ENCODE results near the gene CNGA2. TPM values are rescaled to one million over a fixed set of nuclear protein-coding genes. Genes with fewer than 3 reads are reported as not detected.

Gene CNGA2
- total and polyA plus RNA-seq, 2 of the 4 experiments (the other 2 are of a cell fraction), result not detected

GRCh38 chrX:151715752-151716151 lies 18.8 kb upstream of the CNGA2 start, which contains the start of gene FATE1:
Gene FATE1 (plus strand): TSS chrX:151716035. CDS start chrX:151716120, 85 bp downstream.
- H3K27ac ChIP-seq (ENCODE audit: insufficient read depth, low read length), result no peak within 1 kb of the TSS
- ChIA-PET CTCF (no interaction called here), POLR2A (ENCODE audit: unreplicated experiment) (no interaction called here)
- H4K91ac ChIP-seq (ENCODE audit: insufficient read depth, low read depth, low read length), result no peak within 1 kb of the TSS
- no peaks in the 10 kb centered on the region for H3K79me1 ChIP-seq (ENCODE audit: low read depth in 1 of 2, low read length in 2 of 2)
- H3K14ac ChIP-seq (replicated peaks; ENCODE audit: low read depth, low read length), result no peak within 1 kb of the TSS
- no peak within 1 kb of the TSS for H4K5ac ChIP-seq (ENCODE audit: low read depth, low read length)
- H2BK120ac ChIP-seq (ENCODE audit: low read depth, low read length), result no peak within 1 kb of the TSS
- H3K4me2 ChIP-seq (ENCODE audit: low read depth, low read length), result no peak within 1 kb of the TSS
- no peak within 1 kb of the TSS for H2AK5ac ChIP-seq (ENCODE audit: low read depth, low read length)
- DNase-seq (no peak), ATAC-seq (ENCODE audit: low read depth) (no peak)
- BruUV-seq (replicated peaks), result no TSS peak
- H3K27me3 ChIP-seq (ENCODE audit: control insufficient read depth, insufficient read depth, low read length), result no peaks in the 10 kb centered on the region; the same call in 1 of the 2 replicates
- H3K4ac ChIP-seq (ENCODE audit: low read depth, low read length), result no peak within 1 kb of the TSS
- H3K23ac ChIP-seq (ENCODE audit: low read depth, low read length), result no peak within 1 kb of the TSS
- H3K9me3 ChIP-seq (ENCODE audit: control insufficient read depth, insufficient read depth, low read length), result no peaks in the 10 kb centered on the region; the same call in 1 of the 2 replicates
- H2BK20ac ChIP-seq (ENCODE audit: low read depth, low read length), result no peak within 1 kb of the TSS
- dilution Hi-C loops (cut with HindIII; ENCODE audit: low sequenced_read_pairs, unreplicated experiment), result no loop called here
- 40% methylated on average over 1 of the region's 3 CpGs; no CpG with 5 or more reads in 1 of the 2 experiments for WGBS, 2 experiments (ENCODE audit: extremely low coverage in 2 of 2, insufficient read length in 1 of 2)
- no peaks in the 10 kb centered on the region for H3K4me1 ChIP-seq (ENCODE audit: control insufficient read depth, insufficient read depth, low read length)
- intact Hi-C loops (cut with micrococcal nuclease), result no loop called here
- in situ Hi-C loops (cut with MboI; ENCODE audit: low sequenced_read_pairs), result no loop called here
- H3K9ac ChIP-seq (ENCODE audit: low read depth, low read length), result no peak within 1 kb of the TSS
- H4K8ac ChIP-seq (ENCODE audit: low read depth in 2 of 2, low read length in 2 of 2), result no peak within 1 kb of the TSS
- TF ChIP-seq BHLHE40 (IDR thresholded peaks at IDR 0.05; ENCODE audit: low read depth, low read length) (no peak), POLR2A (IDR thresholded peaks at IDR 0.05; ENCODE audit: low read depth, low read length) (no peak), FOS (IDR thresholded peaks at IDR 0.05; ENCODE audit: low read depth, low read length) (no peak), RFX5 (IDR thresholded peaks at IDR 0.05; ENCODE audit: low read depth, low read length) (no peak), CHD1 (IDR thresholded peaks at IDR 0.05; ENCODE audit: low read depth, low read length) (no peak), CEBPB (IDR thresholded peaks at IDR 0.05; ENCODE audit: low read depth, low read length) (no peak), USF2 (IDR thresholded peaks at IDR 0.05; ENCODE audit: low read depth, low read length) (no peak), SMC3 (IDR thresholded peaks at IDR 0.05; ENCODE audit: low read depth, low read length) (no peak), NFE2L2 (IDR thresholded peaks at IDR 0.05; ENCODE audit: low read depth, low read length) (no peak), MAZ (IDR thresholded peaks at IDR 0.05; ENCODE audit: borderline replicate concordance, low read depth, low read length) (no peak), RCOR1 (IDR thresholded peaks at IDR 0.05; ENCODE audit: insufficient replicate concordance, low read length) (no peak), MAFK (IDR thresholded peaks at IDR 0.05; ENCODE audit: low read depth, low read length) (no peak), ELK1 (IDR thresholded peaks at IDR 0.05; ENCODE audit: borderline replicate concordance, low read depth, low read length) (no peak), CTCF (conservative IDR thresholded peaks at IDR 0.05; ENCODE audit: low read depth, low read length) (no peak), MXI1 (IDR thresholded peaks at IDR 0.05; ENCODE audit: borderline replicate concordance, low read depth, low read length) (no peak)
- H2BK15ac ChIP-seq (ENCODE audit: low read depth, low read length), result no peak within 1 kb of the TSS
- no peaks in the 10 kb centered on the region for H3K9me1 ChIP-seq (ENCODE audit: insufficient read depth, low read length)
- no peak within 1 kb of the TSS for H2AFZ ChIP-seq (replicated peaks; ENCODE audit: low read length, poor library complexity)
- no peak within 1 kb of the TSS for H2BK5ac ChIP-seq (ENCODE audit: low read depth, low read length, poor library complexity, severe bottlenecking)
- no peak within 1 kb of the TSS for H3K4me3 ChIP-seq (ENCODE audit: insufficient read depth, low read depth, low read length)
- no peaks in the 10 kb centered on the region for H4K20me1 ChIP-seq (ENCODE audit: insufficient read depth, low read length)
- no peak within 1 kb of the TSS for H3K18ac ChIP-seq (ENCODE audit: low read depth, low read length)
- no peaks in the 10 kb centered on the region for H3K36me3 ChIP-seq (ENCODE audit: control insufficient read depth, insufficient read depth, low read length)
- no peak within 1 kb of the TSS for H3K56ac ChIP-seq (ENCODE audit: extremely low read depth, insufficient read depth, low read length)
- H2AK9ac ChIP-seq (replicated peaks; ENCODE audit: low read depth, low read length, poor library complexity), result no peak within 1 kb of the TSS

All from IMR-90 (cell line).